Uterus (tissue), 2 donors: Measurements from ENCODE around the gene FAM167B.
A peak's percentile ranks its signal among the peaks of the same experiment; 100 is the strongest.

ENCODE experiments used
- CTCF ChIP-seq, 4 experiments: fragments of 200-600 bp in 2 of 4; fragments of 450-650 bp in 2 of 4; sonication (generic) in 2 of 4; IDR thresholded peaks; one replicate each; pipeline ENCODE4 v1.5.1; 2016 to 2019; ENCODE audit warnings: antibody characterized with exemption in 4 of 4, mild to moderate bottlenecking in 2 of 4, moderate library complexity in 1 of 4
- POLR2A ChIP-seq, 2 donors: fragments of 450-650 bp; IDR thresholded peaks; one replicate each; pipeline ENCODE4 v1.6.1; 2016; ENCODE audit warnings: antibody characterized with exemption in 2 of 2, mild to moderate bottlenecking in 1 of 2, moderate library complexity in 1 of 2

DNA sequence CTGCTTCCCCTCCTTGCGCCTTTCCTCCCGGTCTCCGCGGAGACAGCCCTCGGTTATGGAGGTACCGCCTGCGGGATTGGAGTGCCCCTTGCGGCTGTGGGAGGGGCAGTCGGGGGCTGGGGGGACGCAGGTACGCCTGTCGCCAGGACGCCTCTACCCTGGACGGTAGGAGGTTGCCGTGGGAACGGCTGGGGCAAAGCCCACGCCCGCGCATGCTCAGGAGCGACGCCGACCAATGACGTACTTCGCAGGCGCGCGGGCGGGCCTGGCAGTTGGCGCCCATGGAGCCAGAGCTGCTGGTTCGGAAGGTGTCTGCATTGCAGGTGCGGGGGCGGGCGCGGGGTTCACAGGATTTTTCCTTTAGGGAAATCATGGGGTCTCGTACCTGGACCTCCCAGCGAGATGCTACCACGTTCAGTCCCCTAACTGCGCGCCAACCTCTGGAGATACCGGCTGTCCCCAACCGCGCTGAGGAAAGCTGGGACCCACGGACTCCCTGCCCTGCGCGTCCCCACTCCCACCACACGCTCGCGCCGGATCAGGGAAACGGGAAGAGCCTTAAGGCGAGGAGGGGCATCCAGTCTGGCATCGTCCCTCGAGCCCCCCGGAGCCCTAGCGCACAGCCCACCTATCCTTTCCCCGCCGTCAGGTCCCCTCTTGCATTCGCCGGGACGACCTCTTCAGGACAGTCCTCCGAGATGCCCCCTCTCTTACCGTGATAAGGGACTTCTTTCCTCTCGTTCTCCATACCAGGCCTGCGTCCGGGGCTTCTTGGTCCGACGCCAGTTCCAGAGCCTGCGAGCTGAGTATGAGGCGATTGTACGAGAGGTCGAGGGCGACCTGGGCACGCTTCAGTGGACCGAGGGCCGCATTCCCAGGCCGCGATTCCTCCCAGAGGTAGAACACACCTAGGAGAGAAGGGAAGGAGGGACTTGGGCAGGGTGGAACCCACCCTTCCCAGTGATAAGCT is 41.3 kb upstream of the FAM167B start, which contains the start of gene IQCC:
- TF ChIP-seq CTCF (IDR thresholded peaks at IDR 0.05) (peak in 1 of 4 experiments; percentile 2), POLR2A (IDR thresholded peaks at IDR 0.05) (peak; percentile 26 to 71)
